HG02981 (cell line): Measurements from ENCODE around the gene COL9A1.
A peak's percentile ranks its signal among the peaks of the same experiment; 100 is the strongest.

Experiments used
- ATAC-seq: cut with Tn5 transposase; IDR thresholded peaks from one replicate; pipeline ENCODE4 v1.9.1; 2021; ENCODE audit warnings: mild to moderate bottlenecking, moderate library complexity; ENCODE audit not compliant: unreplicated experiment

The COL9A1 gene

DNA sequence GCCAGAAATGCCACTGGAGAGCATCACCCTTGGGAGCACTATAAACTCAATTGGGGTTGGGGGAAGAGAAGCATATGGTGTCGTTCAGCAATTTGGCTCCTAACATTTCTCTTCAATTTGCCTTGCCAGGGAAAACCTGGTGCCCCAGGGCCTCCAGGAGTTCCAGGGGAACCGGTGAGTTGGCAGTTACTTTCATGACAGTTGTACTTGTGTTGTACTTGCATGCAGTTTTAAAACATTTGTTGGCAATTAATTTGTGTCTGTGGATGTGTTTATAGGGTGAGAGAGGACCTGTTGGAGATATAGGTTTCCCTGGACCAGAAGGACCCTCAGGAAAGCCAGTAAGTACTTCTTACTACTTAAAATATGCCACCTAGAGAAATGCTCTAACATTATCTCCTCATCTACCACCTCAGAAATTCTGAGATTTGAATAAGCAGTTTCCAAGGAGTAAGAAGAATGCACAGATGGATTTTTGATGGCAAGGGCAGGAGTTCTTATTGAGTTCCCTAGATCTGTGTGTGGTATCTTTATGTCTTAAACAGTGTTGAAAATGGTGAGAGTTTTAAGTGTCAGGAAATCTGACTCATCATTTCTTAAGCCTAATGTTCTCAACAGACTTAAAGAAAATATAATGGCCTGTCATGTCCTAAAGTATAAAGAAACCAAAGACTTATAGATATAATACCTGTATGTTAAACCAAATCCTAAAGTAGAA, 122.5 kb downstream of the COL9A1 start:
- peak; percentile 10 for ATAC-seq

DNA sequence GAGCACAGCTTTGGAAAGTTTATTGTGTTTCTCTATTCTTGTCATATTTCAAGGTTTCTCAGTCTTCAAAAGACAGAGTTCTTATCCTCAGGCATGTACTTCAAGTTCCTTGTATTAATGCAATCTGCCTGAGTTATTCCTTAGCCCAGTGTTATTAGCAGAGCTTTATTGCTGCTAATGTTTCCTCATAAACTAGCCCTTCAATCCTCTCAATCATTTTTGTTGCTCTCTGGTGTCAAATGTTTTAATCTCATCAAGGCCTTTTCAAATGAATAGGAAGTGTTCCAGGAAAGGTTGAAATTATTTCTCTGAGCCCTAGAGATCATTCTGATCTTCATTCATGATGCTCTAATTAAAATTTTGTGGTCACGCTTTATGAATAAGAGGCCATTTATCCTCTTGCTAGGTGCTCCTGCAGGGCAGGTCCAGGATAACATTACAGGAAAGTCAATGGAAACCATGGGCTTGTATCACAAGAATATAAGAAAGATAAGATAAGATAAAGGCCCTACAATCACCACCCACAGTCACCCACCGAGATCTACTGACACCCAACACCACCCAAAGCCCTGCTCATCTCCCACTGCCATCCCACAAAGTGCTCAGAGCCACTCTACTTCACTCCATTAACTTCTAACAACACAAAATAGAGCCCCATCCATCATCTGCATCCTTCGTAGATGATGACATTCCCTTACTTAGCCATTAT, 125.9 kb downstream of the COL9A1 start:
- ATAC-seq: no peak

DNA sequence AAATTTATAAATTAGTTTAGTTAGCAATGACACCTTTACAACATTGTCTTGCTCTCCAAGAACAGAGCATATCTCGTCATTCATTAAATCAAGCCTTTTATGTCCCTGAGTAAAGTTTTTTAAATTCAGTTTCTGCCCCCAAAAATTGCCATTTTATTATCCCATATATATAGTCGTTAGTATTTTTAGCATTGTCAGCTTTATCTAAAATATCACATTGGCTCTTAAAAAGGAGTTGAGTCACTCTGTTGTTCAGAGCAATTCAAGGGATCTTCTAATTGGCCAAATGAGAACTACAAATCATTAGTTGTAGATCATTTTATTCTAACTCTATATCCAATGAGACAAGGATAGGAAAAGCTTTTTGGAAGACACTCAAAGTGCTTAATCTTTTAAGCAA, 127.1 kb downstream of the COL9A1 start:
- no peak for ATAC-seq

DNA sequence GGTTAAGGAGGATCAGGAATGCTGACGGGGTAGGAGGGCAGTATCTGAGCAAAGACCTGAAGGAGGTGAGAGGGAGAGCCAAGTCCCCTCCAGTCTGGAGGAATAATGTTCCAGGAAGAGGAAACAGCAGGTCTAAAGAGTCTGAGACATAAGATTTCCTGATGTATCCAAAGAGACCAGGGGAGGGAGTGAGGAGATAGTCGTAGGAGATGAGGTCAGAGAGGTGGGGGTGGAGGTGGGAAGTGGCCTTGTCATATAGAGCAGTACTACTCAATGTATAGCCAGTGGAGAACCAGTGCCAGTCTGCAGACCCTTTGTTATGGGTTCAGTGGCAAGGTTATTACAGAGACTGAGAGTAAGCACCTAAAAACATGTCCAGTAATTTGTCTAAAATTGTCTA, 130.6 kb downstream of the COL9A1 start:
- no peak for ATAC-seq

DNA sequence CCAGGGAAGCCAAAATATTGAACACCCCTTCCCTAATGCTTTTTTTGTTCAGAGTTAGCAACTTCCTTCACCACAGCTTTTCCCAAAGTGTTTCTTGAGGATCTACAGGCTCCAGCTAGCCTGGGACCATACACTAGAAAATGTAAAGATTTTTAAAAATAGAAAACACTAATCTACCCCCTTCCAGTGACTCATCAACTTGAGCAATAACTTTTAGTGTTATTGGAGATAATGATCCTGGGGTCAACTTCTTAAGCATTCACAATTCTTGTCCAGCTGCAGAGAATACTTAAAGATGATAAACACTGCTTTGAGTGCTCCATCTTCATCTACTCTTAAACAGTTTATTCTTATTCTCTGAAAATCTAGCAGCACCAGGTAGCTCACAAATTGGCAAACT, 131.6 kb downstream of the COL9A1 start:
- ATAC-seq: no peak

DNA sequence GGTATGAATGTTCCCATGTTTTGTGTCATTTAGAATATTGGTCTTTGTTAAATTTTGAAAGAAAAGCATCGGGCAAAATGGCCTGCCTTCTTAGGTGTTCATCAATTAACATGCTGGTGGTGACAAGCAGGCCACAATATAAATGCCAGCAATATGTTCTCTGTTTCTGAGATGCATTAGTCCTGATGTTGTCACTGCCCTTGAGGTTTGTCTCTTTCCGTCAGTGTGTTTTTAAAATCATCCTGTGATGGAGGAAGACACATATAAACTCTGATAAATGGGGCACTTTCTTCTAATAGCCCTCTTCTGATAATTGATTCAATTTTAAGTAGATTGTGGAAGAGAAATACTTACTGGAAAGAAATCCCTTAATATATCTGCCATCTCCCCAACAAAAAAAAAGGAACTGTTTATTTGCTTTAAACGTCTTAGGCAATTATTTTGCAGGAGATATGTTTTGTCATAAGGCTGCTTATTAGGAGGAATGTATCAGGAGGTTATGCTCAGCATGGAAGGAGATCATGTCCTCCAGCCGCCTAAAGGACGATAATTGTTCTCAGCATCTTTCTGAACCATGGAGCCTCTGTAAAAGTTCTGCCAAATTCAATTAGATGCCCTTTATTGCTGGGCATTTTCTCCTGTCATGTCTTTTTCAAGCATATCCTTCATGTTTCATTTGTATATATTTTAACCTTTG, 134.1 kb downstream of the COL9A1 start:
- no peak for ATAC-seq
